HG03175 (cell line): ENCODE results near the gene PTPRM.

Experiments
- ATAC-seq: cut with Tn5 transposase; IDR thresholded peaks from one replicate; pipeline ENCODE4 v1.9.1; 2021; ENCODE audit warnings: mild to moderate bottlenecking, moderate library complexity; ENCODE audit not compliant: unreplicated experiment

The PTPRM gene

GRCh38 chr18:7979714-7980113 lies 412.6 kb downstream of the PTPRM start:
- ATAC-seq = no peak

GRCh38 chr18:7980136-7980535 lies 413.0 kb downstream of the PTPRM start:
- ATAC-seq = no peak

GRCh38 chr18:7980656-7981055 lies 413.5 kb downstream of the PTPRM start:
- no peak for ATAC-seq

GRCh38 chr18:7982216-7982615 lies 415.1 kb downstream of the PTPRM start:
- no peak for ATAC-seq

- ATAC-seq = no peak
These were observed 420.3 kb downstream of the PTPRM start for GRCh38 chr18:7987284-7987976.

- no peak for ATAC-seq
These were observed 423.6 kb downstream of the PTPRM start for GRCh38 chr18:7990670-7991069.

- ATAC-seq = no peak
These were observed 434.7 kb downstream of the PTPRM start for GRCh38 chr18:8001711-8002301.

GRCh38 chr18:8003878-8004675 lies 437.0 kb downstream of the PTPRM start:
- ATAC-seq = no peak

GRCh38 chr18:8004792-8005191 lies 437.7 kb downstream of the PTPRM start:
- ATAC-seq = no peak

GRCh38 chr18:8005870-8006569 lies 438.9 kb downstream of the PTPRM start:
- no peak for ATAC-seq

GRCh38 chr18:8006979-8007378 lies 439.9 kb downstream of the PTPRM start:
- no peak for ATAC-seq

- no peak for ATAC-seq
These were observed 440.9 kb downstream of the PTPRM start for GRCh38 chr18:8008033-8008432.

- no peak for ATAC-seq
These were observed 444.2 kb downstream of the PTPRM start for GRCh38 chr18:8011361-8011760.

GRCh38 chr18:8011906-8012305 lies 444.8 kb downstream of the PTPRM start:
- ATAC-seq = no peak

- ATAC-seq = no peak
These were observed 451.7 kb downstream of the PTPRM start for GRCh38 chr18:8018701-8019331.

GRCh38 chr18:8019600-8019999 lies 452.5 kb downstream of the PTPRM start:
- ATAC-seq = no peak

- no peak for ATAC-seq
These were observed 453.2 kb downstream of the PTPRM start for GRCh38 chr18:8020132-8020846.

- no peak for ATAC-seq
These were observed 461.9 kb downstream of the PTPRM start for GRCh38 chr18:8029061-8029460.

GRCh38 chr18:8029731-8030130 lies 462.6 kb downstream of the PTPRM start:
- no peak for ATAC-seq

- no peak for ATAC-seq
These were observed 463.1 kb downstream of the PTPRM start for GRCh38 chr18:8030201-8030600.
